Measurements from ENCODE around the gene PNMT.

The PNMT gene

GRCh38 chr17:39624313-39624712, 43.9 kb upstream of the PNMT start:
- H3K27ac ChIP-seq: no peak overlapping the region
- no peak for TF ChIP-seq CTCF (conservative IDR thresholded peaks at IDR 0.05)
- TF ChIP-seq ZFX (IDR thresholded peaks at IDR 0.05): no peak

DNA sequence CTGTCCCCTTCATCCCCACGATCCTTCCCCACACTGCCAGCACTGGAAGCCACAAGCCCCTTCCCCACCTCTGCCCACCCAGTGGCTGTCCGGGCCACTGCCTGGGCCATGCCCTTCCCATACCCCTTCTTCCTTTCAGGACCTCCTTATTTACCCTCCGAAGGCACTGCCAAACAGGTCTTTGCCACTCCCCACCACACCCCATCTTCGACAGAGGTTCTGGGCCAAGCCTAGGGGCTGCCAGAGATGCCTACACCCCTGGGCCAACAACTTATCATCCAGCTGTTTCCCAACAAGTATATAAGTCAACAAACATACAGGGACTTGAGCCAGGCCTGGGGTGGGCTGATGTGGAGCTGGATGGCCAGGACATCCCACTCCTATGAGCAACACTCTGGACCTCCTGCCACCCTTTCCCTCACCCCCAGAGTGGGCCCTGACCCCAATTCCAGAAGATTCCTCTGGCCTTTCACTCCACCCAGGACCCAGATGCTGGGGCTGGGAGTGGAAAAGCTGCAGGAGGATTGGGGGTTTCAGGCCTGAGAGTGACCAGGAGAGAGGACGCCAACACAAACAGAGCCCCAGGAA, 43.0 kb upstream of the PNMT start:
- no peak for TF ChIP-seq ZFX (IDR thresholded peaks at IDR 0.05)
- no peak overlapping the region for H3K27ac ChIP-seq

GRCh38 chr17:39626171-39627046, 41.8 kb upstream of the PNMT start, which contains the start of gene PPP1R1B:
PPP1R1B (plus strand) TSS chr17:39626952; CDS start chr17:39627393, 441 bp downstream.
- TF ChIP-seq ZFX (IDR thresholded peaks at IDR 0.05): no peak
- no peak for TF ChIP-seq CTCF (conservative IDR thresholded peaks at IDR 0.05)
- H3K27ac ChIP-seq: no peak within 1 kb of the TSS

DNA sequence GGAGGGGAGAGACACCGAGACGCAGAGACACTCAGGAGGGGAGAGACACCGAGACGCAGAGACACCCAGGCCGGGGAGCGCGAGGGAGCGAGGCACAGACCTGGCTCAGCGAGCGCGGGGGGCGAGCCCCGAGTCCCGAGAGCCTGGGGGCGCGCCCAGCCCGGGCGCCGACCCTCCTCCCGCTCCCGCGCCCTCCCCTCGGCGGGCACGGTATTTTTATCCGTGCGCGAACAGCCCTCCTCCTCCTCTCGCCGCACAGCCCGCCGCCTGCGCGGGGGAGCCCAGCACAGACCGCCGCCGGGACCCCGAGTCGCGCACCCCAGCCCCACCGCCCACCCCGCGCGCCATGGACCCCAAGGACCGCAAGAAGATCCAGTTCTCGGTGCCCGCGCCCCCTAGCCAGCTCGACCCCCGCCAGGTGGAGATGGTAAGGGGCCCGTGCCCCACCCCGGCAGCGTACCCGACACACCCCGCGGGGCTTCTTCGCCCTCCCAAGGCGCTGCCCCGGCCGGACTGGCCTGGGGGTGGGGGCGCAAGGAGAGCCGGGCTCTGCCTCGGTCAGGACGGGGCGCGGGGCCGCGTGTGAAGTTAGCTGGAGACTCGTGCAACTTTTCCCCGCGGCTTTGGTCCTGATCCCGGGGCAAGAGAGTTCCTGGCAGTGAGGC, 41.1 kb upstream of the PNMT start:
- TF ChIP-seq ZFX (IDR thresholded peaks at IDR 0.05) (no peak), CTCF (conservative IDR thresholded peaks at IDR 0.05) (no peak)
- H3K27ac ChIP-seq: no peak overlapping the region

DNA sequence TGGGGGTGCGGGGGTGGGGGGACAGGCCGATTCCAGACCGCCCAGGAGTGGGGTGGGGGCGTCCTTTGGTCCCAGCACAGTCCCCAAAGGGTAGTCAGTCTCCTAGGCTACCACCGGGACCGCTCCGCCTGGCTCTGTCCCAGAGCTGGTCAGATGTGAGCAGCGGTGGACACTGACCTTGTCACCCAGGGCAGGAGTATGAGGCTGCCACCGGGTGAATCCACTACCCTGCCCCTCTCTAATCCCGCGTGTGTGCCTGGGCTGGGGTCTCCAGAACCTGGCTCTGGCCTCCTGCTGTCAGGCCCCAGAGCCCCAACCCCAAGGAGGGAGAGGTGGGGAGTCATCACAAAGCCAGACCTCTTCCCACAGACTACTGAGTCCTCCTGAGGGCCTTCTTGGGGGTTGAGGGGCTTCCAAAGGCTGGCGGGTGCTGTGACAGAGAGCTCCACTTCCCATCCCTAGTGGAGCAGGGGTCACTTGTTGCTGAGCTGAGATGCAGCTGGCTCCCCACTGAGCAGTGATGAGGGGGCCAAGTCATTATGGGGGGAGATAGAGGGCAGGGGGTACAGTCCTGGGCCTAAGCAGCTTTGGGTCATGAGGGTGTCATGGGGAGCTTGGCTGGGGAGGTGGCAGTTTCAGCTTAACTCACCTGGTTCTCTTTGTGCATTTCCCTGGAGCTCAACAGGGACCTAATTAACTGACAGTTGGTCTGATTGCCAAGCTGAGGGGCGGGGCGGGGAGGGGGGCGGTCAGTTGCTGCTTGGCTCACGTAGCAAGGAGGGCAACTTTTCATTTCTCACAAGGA, 40.3 kb upstream of the PNMT start:
- H3K27ac ChIP-seq: no peak overlapping the region
- TF ChIP-seq ZFX (IDR thresholded peaks at IDR 0.05) (no peak), CTCF (conservative IDR thresholded peaks at IDR 0.05) (no peak)

DNA sequence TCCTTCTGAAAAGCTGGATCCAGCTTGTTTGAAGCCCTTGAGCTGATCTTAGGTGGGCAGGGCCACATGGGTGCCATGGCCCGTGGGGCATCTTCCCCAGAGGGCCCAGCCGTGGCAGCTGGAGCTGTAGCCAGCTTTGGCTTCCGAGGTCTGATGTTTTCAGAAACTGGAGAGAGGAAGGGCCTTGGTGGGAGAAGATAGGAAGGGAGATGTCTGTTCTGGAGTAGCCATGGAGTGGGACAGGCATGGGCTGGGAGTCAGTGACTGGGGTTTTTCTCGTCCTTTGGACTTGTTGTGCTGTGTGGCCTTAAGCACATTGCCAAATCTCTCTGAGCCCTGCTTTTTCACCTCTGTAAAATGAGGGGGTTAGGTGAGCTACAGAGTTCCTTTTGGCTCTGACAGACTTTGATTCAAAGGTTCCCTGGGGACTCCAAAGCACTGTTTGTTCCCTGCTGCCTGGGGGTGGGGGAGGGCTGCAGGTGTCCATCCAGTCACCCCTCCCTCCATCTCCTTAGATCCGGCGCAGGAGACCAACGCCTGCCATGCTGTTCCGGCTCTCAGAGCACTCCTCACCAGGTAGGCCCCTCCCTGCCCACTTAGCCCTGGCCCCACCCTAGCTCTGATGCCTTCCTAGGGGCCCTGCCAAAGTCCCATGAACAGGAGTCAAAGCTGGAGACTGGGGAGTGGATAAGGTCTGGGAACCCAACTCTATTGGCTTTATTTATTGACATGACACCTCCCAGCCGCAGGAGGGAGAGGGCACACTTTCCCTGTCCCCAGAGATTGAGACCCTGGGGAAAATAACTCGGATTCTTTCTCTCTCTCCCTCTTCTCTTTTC, 39.4 kb upstream of the PNMT start:
- no peak overlapping the region for H3K27ac ChIP-seq
- TF ChIP-seq CTCF (conservative IDR thresholded peaks at IDR 0.05): no peak
- TF ChIP-seq ZFX (IDR thresholded peaks at IDR 0.05): no peak

GRCh38 chr17:39629494-39629880, 38.8 kb upstream of the PNMT start:
- H3K27ac ChIP-seq: no peak overlapping the region
- no peak for TF ChIP-seq CTCF (conservative IDR thresholded peaks at IDR 0.05)
- no peak for TF ChIP-seq ZFX (IDR thresholded peaks at IDR 0.05)
